Sigmoid colon (tissue), 4 donors: Measurements from ENCODE around the gene TOLLIP.

Source experiments
- CTCF ChIP-seq, 4 experiments: fragments of 450-650 bp in 3 of 4; fragments of 200-600 bp in 1 of 4; IDR thresholded peaks; one replicate each; pipeline ENCODE4 v1.5.1; 2016 to 2019; ENCODE audit warnings: antibody characterized with exemption in 4 of 4, mild to moderate bottlenecking in 3 of 4, moderate library complexity in 2 of 4
- POLR2A ChIP-seq, 2 donors: fragments of 450-650 bp; IDR thresholded peaks; one replicate each; pipeline ENCODE4 v1.6.1; 2016; ENCODE audit warnings: antibody characterized with exemption in 2 of 2, mild to moderate bottlenecking in 2 of 2, moderate library complexity in 2 of 2
- POLR2AphosphoS5 ChIP-seq, 4 donors: sonication (generic); formaldehyde crosslinking; IDR thresholded peaks; one replicate each; pipeline ENCODE4 v1.6.1; 2017; ENCODE audit warnings: antibody characterized with exemption in 4 of 4

GRCh38 chr11:1326435-1327063 lies 17.1 kb upstream of the TOLLIP start:
- TF ChIP-seq POLR2AphosphoS5 (IDR thresholded peaks at IDR 0.05), result peak in 1 of 4 donors; percentile 16
- no peak for TF ChIP-seq POLR2A (IDR thresholded peaks at IDR 0.05)
- TF ChIP-seq CTCF (IDR thresholded peaks at IDR 0.05), result no peak
